Panc1 (cell line): ENCODE measurements around the gene CAD. TPM values are rescaled to one million over a fixed set of nuclear protein-coding genes. Genes with fewer than 3 reads are reported as not detected.

Experiments
- ATAC-seq: fragments of 200-7000 bp; cut with Tn5 transposase; 2 replicates; pipeline ENCODE4 v1.9.1; 2020; ENCODE audit warnings: mild to moderate bottlenecking, moderate library complexity
- BruUV-seq: library from RNA; stranded (reverse); fragments of 400-500 nt; replicated peaks from 2 replicates; lab custom pipeline; 2021; lab: Mats Ljungman, UMichigan
- CTCF ChIA-PET: fragments of 300-600 bp; sonication (Branson Sonifier 250); formaldehyde crosslinking; loops from one replicate; lab custom pipeline; 2022; ENCODE audit warnings: antibody characterized with exemption; lab: Charles Lee
- POLR2A ChIA-PET: fragments of 300-600 bp; sonication (Branson Sonifier 250); formaldehyde crosslinking; loops from one replicate; lab custom pipeline; 2022; ENCODE audit warnings: antibody characterized with exemption; lab: Charles Lee
- DNase-seq: peaks from one replicate; pipeline ENCODE4 v3.0.0-alpha.2; 2010; ENCODE audit warnings: low read depth, low spot score
- H3K27ac ChIP-seq: 2 replicates; pipeline ENCODE4 v1.5.1; 2011; ENCODE audit warnings: mild to moderate bottlenecking, low read length, inconsistent platforms
- H3K27me3 ChIP-seq: fragments of 200-500 bp; sonication (Bioruptor generic); 2 replicates; pipeline ENCODE4 v1.6.0; 2014; ENCODE audit warnings: low read length, inconsistent platforms; ENCODE audit not compliant: control insufficient read depth, insufficient read depth
- H3K36me3 ChIP-seq: fragments of 200-500 bp; sonication (Bioruptor generic); 2 replicates; pipeline ENCODE4 v1.5.1; 2014; ENCODE audit warnings: inconsistent platforms, mild to moderate bottlenecking, low read length, moderate library complexity; ENCODE audit not compliant: control insufficient read depth, insufficient read depth
- H3K4me1 ChIP-seq: 2 replicates; pipeline ENCODE4 v1.5.1; 2011; ENCODE audit warnings: inconsistent platforms, mild to moderate bottlenecking, low read length, moderate library complexity; ENCODE audit not compliant: control insufficient read depth, insufficient read depth
- H3K4me3 ChIP-seq, 2 experiments: 2 replicates each; pipeline ENCODE4 v1.5.1; 2011 to 2012; ENCODE audit warnings: low read depth in 2 of 2, low read length in 2 of 2, mild to moderate bottlenecking in 2 of 2, inconsistent platforms in 1 of 2, moderate library complexity in 1 of 2
- H3K9me3 ChIP-seq: fragments of 200-500 bp; sonication (Bioruptor generic); 2 replicates; pipeline ENCODE4 v1.5.1; 2014; ENCODE audit warnings: low read depth, mild to moderate bottlenecking, inconsistent platforms, low read length, moderate library complexity; ENCODE audit not compliant: control insufficient read depth, insufficient read depth
- CTCF ChIP-seq: fragments of 450-650 bp; IDR thresholded peaks from 2 replicates; pipeline ENCODE4 v1.5.1; 2017; ENCODE audit warnings: mild to moderate bottlenecking
- POLR2AphosphoS5 ChIP-seq: IDR thresholded peaks from 2 replicates; pipeline ENCODE4 v1.6.1; 2012; ENCODE audit warnings: mild to moderate bottlenecking, low read depth, low read length, moderate library complexity
- SIN3A ChIP-seq: IDR thresholded peaks from 2 replicates; pipeline ENCODE4 v1.6.1; 2012; ENCODE audit warnings: low read depth, mild to moderate bottlenecking, low read length, moderate library complexity, borderline replicate concordance; ENCODE audit not compliant: insufficient read depth
- TCF7L2 ChIP-seq: IDR thresholded peaks from 2 replicates; pipeline ENCODE4 v1.6.1; 2011; ENCODE audit warnings: mild to moderate bottlenecking, low read depth, low read length, inconsistent platforms
- in situ Hi-C: cut with HindIII; loops from 2 replicates; pipeline ENCODE4 v1.10.0; 2016; ENCODE audit warnings: low sequenced_read_pairs, low pct_unique_long_range_greater_than_20kb
- intact Hi-C: fragments of 100-400 bp; cut with micrococcal nuclease; formaldehyde crosslinking; loops from one replicate; pipeline ENCODE4 v1.10.0; 2022; ENCODE audit not compliant: unreplicated experiment
- total RNA-seq: library from RNA; stranded (reverse); gene quantifications from one replicate; pipeline ENCODE4 v1.2.1, GENCODE V29; 2021; ENCODE audit not compliant: unreplicated experiment
- TF ChIP-seq, protein P1 (sequence below), 2 experiments: IDR thresholded peaks; 2 replicates each; pipeline ENCODE4 v1.6.1; 2011 to 2012; ENCODE audit warnings: low read depth in 2 of 2, control low read depth in 1 of 2, low read length in 1 of 2, mild to moderate bottlenecking in 1 of 2, moderate library complexity in 1 of 2; ENCODE audit not compliant: insufficient read depth in 1 of 2

Gene CAD
- total RNA-seq, 1 experiment from 2014 or later: 76.7 TPM

- DNase-seq (no peak), ATAC-seq (no peak)
- intact Hi-C loops (no loop called here), in situ Hi-C loops (no loop called here)
- CTCF ChIA-PET: no interaction called here
- no TSS peak for BruUV-seq
- POLR2A ChIA-PET: no interaction called here
- no peak overlapping the region for H3K4me3 ChIP-seq
- no peaks in the 10 kb centered on the region; the same call in 1 of the 2 replicates for H3K36me3 ChIP-seq
- H3K27me3 ChIP-seq: no peaks in the 10 kb centered on the region
- no peaks in the 10 kb centered on the region for H3K4me1 ChIP-seq
- H3K27ac ChIP-seq: no peak overlapping the region
- TF ChIP-seq, protein P1, sequence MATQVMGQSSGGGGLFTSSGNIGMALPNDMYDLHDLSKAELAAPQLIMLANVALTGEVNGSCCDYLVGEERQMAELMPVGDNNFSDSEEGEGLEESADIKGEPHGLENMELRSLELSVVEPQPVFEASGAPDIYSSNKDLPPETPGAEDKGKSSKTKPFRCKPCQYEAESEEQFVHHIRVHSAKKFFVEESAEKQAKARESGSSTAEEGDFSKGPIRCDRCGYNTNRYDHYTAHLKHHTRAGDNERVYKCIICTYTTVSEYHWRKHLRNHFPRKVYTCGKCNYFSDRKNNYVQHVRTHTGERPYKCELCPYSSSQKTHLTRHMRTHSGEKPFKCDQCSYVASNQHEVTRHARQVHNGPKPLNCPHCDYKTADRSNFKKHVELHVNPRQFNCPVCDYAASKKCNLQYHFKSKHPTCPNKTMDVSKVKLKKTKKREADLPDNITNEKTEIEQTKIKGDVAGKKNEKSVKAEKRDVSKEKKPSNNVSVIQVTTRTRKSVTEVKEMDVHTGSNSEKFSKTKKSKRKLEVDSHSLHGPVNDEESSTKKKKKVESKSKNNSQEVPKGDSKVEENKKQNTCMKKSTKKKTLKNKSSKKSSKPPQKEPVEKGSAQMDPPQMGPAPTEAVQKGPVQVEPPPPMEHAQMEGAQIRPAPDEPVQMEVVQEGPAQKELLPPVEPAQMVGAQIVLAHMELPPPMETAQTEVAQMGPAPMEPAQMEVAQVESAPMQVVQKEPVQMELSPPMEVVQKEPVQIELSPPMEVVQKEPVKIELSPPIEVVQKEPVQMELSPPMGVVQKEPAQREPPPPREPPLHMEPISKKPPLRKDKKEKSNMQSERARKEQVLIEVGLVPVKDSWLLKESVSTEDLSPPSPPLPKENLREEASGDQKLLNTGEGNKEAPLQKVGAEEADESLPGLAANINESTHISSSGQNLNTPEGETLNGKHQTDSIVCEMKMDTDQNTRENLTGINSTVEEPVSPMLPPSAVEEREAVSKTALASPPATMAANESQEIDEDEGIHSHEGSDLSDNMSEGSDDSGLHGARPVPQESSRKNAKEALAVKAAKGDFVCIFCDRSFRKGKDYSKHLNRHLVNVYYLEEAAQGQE (IDR thresholded peaks at IDR 0.05; ENCODE audit: insufficient read depth in 1 of 2, low read depth in 2 of 2, low read length in 1 of 2): no peak
- TF ChIP-seq POLR2AphosphoS5 (no peak), CTCF (no peak), SIN3A (no peak), TCF7L2 (no peak)
- H3K9me3 ChIP-seq: no peaks in the 10 kb centered on the region
These were observed 15.5 kb upstream of the CAD start for GRCh38 chr2:27201675-27202074.

- no peak for ATAC-seq
- no peaks in the 10 kb centered on the region for H3K4me1 ChIP-seq
- H3K36me3 ChIP-seq: peaks cover 1% of the 10 kb centered on the region
- H3K27ac ChIP-seq: no peak overlapping the region
- DNase-seq: no peak
- CTCF ChIA-PET: no interaction called here
- no peaks in the 10 kb centered on the region for H3K27me3 ChIP-seq
- intact Hi-C loops (no loop called here), in situ Hi-C loops (no loop called here)
- no peaks in the 10 kb centered on the region for H3K9me3 ChIP-seq
- no TSS peak for BruUV-seq
- POLR2A ChIA-PET: no interaction called here
- TF ChIP-seq, protein P1 (IDR thresholded peaks at IDR 0.05; ENCODE audit: insufficient read depth in 1 of 2, low read depth in 2 of 2, low read length in 1 of 2): no peak
- TF ChIP-seq SIN3A (no peak), TCF7L2 (no peak)
- H3K4me3 ChIP-seq: no peak overlapping the region
These were observed 14.3 kb upstream of the CAD start for GRCh38 chr2:27202854-27203253.
